Ovary (tissue), 9 donors: ENCODE measurements around the gene MAD1L1. TPM values are rescaled to one million over a fixed set of nuclear protein-coding genes. Genes with fewer than 3 reads are reported as not detected.

Experiments
- DNase-seq, 5 donors: peaks; one replicate each; pipeline ENCODE4 v3.0.0-alpha.2; 2019 to 2020
- H3K27ac ChIP-seq, 2 donors: fragments of 200-600 bp; one replicate each; pipeline versions ENCODE4 v1.5.1 to v1.8.0; 2019 to 2022
- H3K27me3 ChIP-seq: fragments of 200-600 bp; one replicate; pipeline ENCODE4 v1.8.0; 2022
- H3K36me3 ChIP-seq: fragments of 200-600 bp; sonication (generic); one replicate; pipeline ENCODE4 v1.5.1; 2019
- H3K4me1 ChIP-seq: one replicate; pipeline ENCODE4 v1.8.1; 2013; ENCODE audit warnings: mild to moderate bottlenecking, moderate library complexity; ENCODE audit not compliant: insufficient read depth
- H3K4me3 ChIP-seq: fragments of 200-600 bp; sonication (generic); one replicate; pipeline ENCODE4 v1.5.1; 2017
- H3K9me3 ChIP-seq, 2 donors: fragments of 200-600 bp in 1 of 2; sonication (generic) in 1 of 2; one replicate each; pipeline versions ENCODE4 v1.5.1 to v1.8.1; 2013 to 2019; ENCODE audit warnings: mild to moderate bottlenecking in 1 of 2, moderate library complexity in 1 of 2
- CTCF ChIP-seq, 3 donors: fragments of 450-650 bp in 2 of 3; fragments of 200-600 bp in 1 of 3; IDR thresholded peaks; one replicate each; pipeline versions ENCODE4 v1.5.1 to v1.8.0; 2016 to 2022; ENCODE audit warnings: antibody characterized with exemption in 3 of 3, mild to moderate bottlenecking in 1 of 3
- EP300 ChIP-seq: sonication (generic); formaldehyde crosslinking; IDR thresholded peaks from one replicate; pipeline ENCODE4 v1.6.1; 2017; ENCODE audit warnings: antibody characterized with exemption
- POLR2A ChIP-seq: fragments of 450-650 bp; IDR thresholded peaks from one replicate; pipeline ENCODE4 v1.6.1; 2017; ENCODE audit warnings: antibody characterized with exemption, mild to moderate bottlenecking, moderate library complexity
- WGBS, 3 donors: extraction: QIAGEN DNeasy Blood & Tissue Kit in 1 of 3; methylation state at CpG; one replicate each; pipeline versions ENCODE4 v1.1.5 to v1.1.7; 2013 to 2017; 5-methylcytosine and 5-hydroxymethylcytosine counted together
- intact Hi-C, 4 donors: fragments of 100-400 bp; cut with DNase I; formaldehyde crosslinking; loops; one replicate each; pipeline versions ENCODE4 v1.11.0 to v1.15.1; 2022 to 2023
- polyA plus RNA-seq, 2 donors: library from polyadenylated mRNA; stranded (reverse); fragments of 200-250 nt in 1 of 2; fragments of 350-450 nt in 1 of 2; fragmentation: Illumina TruSeq in 1 of 2; extraction: RNeasy Lipid Tissue Mini Kit (QIAGEN cat#74804) in 1 of 2; gene quantifications; one replicate each; pipeline ENCODE4 v1.2.3, GENCODE V29; 2013 to 2014
- total RNA-seq, 7 donors: library from RNA; depleted of rRNA in 2 of 7; stranded (reverse); fragments of >200 nt in 2 of 7; fragmentation: NEBNext Ultra II Directional in 3 of 7; extraction: Animal tissue kit (Norgen Biotek cat#: 25700) in 3 of 7; gene quantifications; one replicate each; pipeline versions ENCODE4 v1.1.0 to v1.2.4, GENCODE V29; 2016 to 2023
- donor health status: DM: no; HTN: no; CAD: no; lungs with moderate emphysema.
- donor health status: DM: no; HTN: no; CAD: no.
- donor health status: Bipolar disorder and iron deficiency.
- donor health status: DM: yes; HTN: yes; CAD: no.
- donor health status: DM: no; HTN: no; CAD: no.
- donor health status: DM: yes; HTN: yes; CAD: no.

MAD1L1 gene
- total and polyA plus RNA-seq, 9 donors = 5.9 to 36.6 (median 22.8) TPM

- intact Hi-C loops = loop anchor here in 1 of 4 donors (10.0 kb wide), 1 partner anchor 87 kb away; no protein-coding TSS in a partner anchor
- no peaks in the 10 kb centered on the region for H3K9me3 ChIP-seq
- no peak for DNase-seq
- H3K4me1 ChIP-seq = no peaks in the 10 kb centered on the region
- WGBS, 3 donors = 88 to 91% (median 89%) methylated on average over 17 of the region's 17 CpGs
- TF ChIP-seq EP300 (no peak), POLR2A (no peak), CTCF (IDR thresholded peaks at IDR 0.05) (no peak)
- no peaks in the 10 kb centered on the region for H3K27me3 ChIP-seq
- H3K4me3 ChIP-seq = no peak overlapping the region
- H3K36me3 ChIP-seq = no peaks in the 10 kb centered on the region
- H3K27ac ChIP-seq = no peak overlapping the region
Observed at GRCh38 chr7:2257651-2258050, 24.9 kb upstream of the MAD1L1 start.

GRCh38 chr7:2257046-2257551 is 24.4 kb upstream of the MAD1L1 start:
- 92 to 94% (median 93%) methylated on average over 27 to 38 of the region's 38 CpGs for WGBS, 3 donors
- H3K4me3 ChIP-seq = no peak overlapping the region
- no peak for TF ChIP-seq EP300
- TF ChIP-seq POLR2A = no peak
- TF ChIP-seq CTCF (IDR thresholded peaks at IDR 0.05) = no peak

GRCh38 chr7:2256306-2257045 is 23.7 kb upstream of the MAD1L1 start:
- H3K4me1 ChIP-seq = no peaks in the 10 kb centered on the region
- WGBS, 3 donors = 91 to 92% (median 91%) methylated on average over 44 of the region's 44 CpGs
- H3K4me3 ChIP-seq = no peak overlapping the region
- H3K9me3 ChIP-seq = no peaks in the 10 kb centered on the region
- no peak for DNase-seq
- TF ChIP-seq CTCF (IDR thresholded peaks at IDR 0.05) (no peak), EP300 (no peak), POLR2A (no peak)
- no peaks in the 10 kb centered on the region for H3K36me3 ChIP-seq
- no peaks in the 10 kb centered on the region for H3K27me3 ChIP-seq
- intact Hi-C loops = loop anchor here in 1 of 4 donors (10.0 kb wide), 1 partner anchor 88 kb away; no protein-coding TSS in a partner anchor
- no peak overlapping the region for H3K27ac ChIP-seq

More at GRCh38 chr7:2257046-2257551, 24.4 kb upstream of the MAD1L1 start:
- no peaks in the 10 kb centered on the region for H3K9me3 ChIP-seq
- intact Hi-C loops = loop anchor here in 1 of 4 donors (10.0 kb wide), 1 partner anchor 88 kb away; no protein-coding TSS in a partner anchor
- no peak for DNase-seq
- no peaks in the 10 kb centered on the region for H3K4me1 ChIP-seq
- H3K36me3 ChIP-seq = no peaks in the 10 kb centered on the region
- H3K27me3 ChIP-seq = no peaks in the 10 kb centered on the region
- H3K27ac ChIP-seq = no peak overlapping the region

GRCh38 chr7:2255145-2256139 is 22.7 kb upstream of the MAD1L1 start:
- no peaks in the 10 kb centered on the region for H3K9me3 ChIP-seq
- WGBS, 3 donors = 90 to 93% (median 91%) methylated on average over 30 to 33 of the region's 33 CpGs
- TF ChIP-seq POLR2A (no peak), CTCF (IDR thresholded peaks at IDR 0.05) (no peak), EP300 (no peak)
- H3K4me3 ChIP-seq = no peak overlapping the region
- H3K36me3 ChIP-seq = no peaks in the 10 kb centered on the region
- intact Hi-C loops = loop anchor here in 1 of 4 donors (10.0 kb wide), 1 partner anchor 89 kb away; no protein-coding TSS in a partner anchor
- H3K4me1 ChIP-seq = no peaks in the 10 kb centered on the region
- DNase-seq = no peak
- H3K27me3 ChIP-seq = no peaks in the 10 kb centered on the region
- H3K27ac ChIP-seq = no peak overlapping the region
